ENCODE data around the gene RPL13.

Gene RPL13

GRCh38 chr16:89560378-89561141 lies at the start of gene RPL13 (continued):
- 0 out of 2 replicates have a peak, but pooled peaks have one; percentile 7 for TF ChIP-seq BCL6B (tag by site-specific recombination; IDR thresholded peaks at IDR 0.05)
- TF ChIP-seq, protein P1, sequence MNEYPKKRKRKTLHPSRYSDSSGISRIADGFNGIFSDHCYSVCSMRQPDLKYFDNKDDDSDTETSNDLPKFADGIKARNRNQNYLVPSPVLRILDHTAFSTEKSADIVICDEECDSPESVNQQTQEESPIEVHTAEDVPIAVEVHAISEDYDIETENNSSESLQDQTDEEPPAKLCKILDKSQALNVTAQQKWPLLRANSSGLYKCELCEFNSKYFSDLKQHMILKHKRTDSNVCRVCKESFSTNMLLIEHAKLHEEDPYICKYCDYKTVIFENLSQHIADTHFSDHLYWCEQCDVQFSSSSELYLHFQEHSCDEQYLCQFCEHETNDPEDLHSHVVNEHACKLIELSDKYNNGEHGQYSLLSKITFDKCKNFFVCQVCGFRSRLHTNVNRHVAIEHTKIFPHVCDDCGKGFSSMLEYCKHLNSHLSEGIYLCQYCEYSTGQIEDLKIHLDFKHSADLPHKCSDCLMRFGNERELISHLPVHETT (tag by site-specific recombination; IDR thresholded peaks at IDR 0.05), result peak; percentile 3; the same call in 1 of the 2 replicates
- no peak for TF ChIP-seq ZNF48 (tag by site-specific recombination; IDR thresholded peaks at IDR 0.05)
- peak; percentile 75 for TF ChIP-seq ZBTB20 (tag by site-specific recombination; IDR thresholded peaks at IDR 0.05)
- no peak for TF ChIP-seq ZNF404 (tag by site-specific recombination; IDR thresholded peaks at IDR 0.05)
- 0 out of 2 replicates have a peak, but pooled peaks have one; percentile 32 for TF ChIP-seq ZNF350 (tag by site-specific recombination; IDR thresholded peaks at IDR 0.05)
- peak; percentile 86 for TF ChIP-seq ZNF660 (tag by site-specific recombination; IDR thresholded peaks at IDR 0.05)
- no peak; the same call in 1 of the 2 replicates for TF ChIP-seq ZBTB6 (tag by site-specific recombination; IDR thresholded peaks at IDR 0.05)
- no peak for TF ChIP-seq BCL11A (tag by site-specific recombination; IDR thresholded peaks at IDR 0.05; ENCODE audit: low read depth)
- TF ChIP-seq ZNF426 (tag by site-specific recombination; IDR thresholded peaks at IDR 0.05), result 0 out of 2 replicates have a peak, but pooled peaks have one; percentile 8
- TF ChIP-seq ZNF791 (tag by site-specific recombination; IDR thresholded peaks at IDR 0.05), result 0 out of 2 replicates have a peak, but pooled peaks have one; percentile 3
- no peak for TF ChIP-seq RBAK (tag by site-specific recombination; IDR thresholded peaks at IDR 0.05)
- TF ChIP-seq ZNF248 (tag by site-specific recombination; IDR thresholded peaks at IDR 0.05), result no peak
- TF ChIP-seq ZNF157 (tag by site-specific recombination; IDR thresholded peaks at IDR 0.05), result no peak
- no peak for TF ChIP-seq ZSCAN4 (tag by site-specific recombination; IDR thresholded peaks at IDR 0.05)
- peak; percentile 52 for TF ChIP-seq ZNF121 (tag by site-specific recombination; IDR thresholded peaks at IDR 0.05)
- TF ChIP-seq KLF1 (tag by site-specific recombination; IDR thresholded peaks at IDR 0.05), result 0 out of 2 replicates have a peak, but pooled peaks have one; percentile 8
- no peak for TF ChIP-seq ZNF529 (tag by site-specific recombination; IDR thresholded peaks at IDR 0.05; ENCODE audit: insufficient replicate concordance)
- peak; percentile 78; the same call in 1 of the 2 replicates for TF ChIP-seq ZEB2 (tag by site-specific recombination; IDR thresholded peaks at IDR 0.05)
- no peak for TF ChIP-seq ZNF473 (tag by site-specific recombination; IDR thresholded peaks at IDR 0.05)
- TF ChIP-seq ZNF133 (tag by site-specific recombination; IDR thresholded peaks at IDR 0.05), result no peak
- no peak for TF ChIP-seq ZNF138 (tag by site-specific recombination; IDR thresholded peaks at IDR 0.05; ENCODE audit: borderline replicate concordance)
- TF ChIP-seq ZNF558 (tag by site-specific recombination; IDR thresholded peaks at IDR 0.05), result no peak
- TF ChIP-seq, protein P2, sequence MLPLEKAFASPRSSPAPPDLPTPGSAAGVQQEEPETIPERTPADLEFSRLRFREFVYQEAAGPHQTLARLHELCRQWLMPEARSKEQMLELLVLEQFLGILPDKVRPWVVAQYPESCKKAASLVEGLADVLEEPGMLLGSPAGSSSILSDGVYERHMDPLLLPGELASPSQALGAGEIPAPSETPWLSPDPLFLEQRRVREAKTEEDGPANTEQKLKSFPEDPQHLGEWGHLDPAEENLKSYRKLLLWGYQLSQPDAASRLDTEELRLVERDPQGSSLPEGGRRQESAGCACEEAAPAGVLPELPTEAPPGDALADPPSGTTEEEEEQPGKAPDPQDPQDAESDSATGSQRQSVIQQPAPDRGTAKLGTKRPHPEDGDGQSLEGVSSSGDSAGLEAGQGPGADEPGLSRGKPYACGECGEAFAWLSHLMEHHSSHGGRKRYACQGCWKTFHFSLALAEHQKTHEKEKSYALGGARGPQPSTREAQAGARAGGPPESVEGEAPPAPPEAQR (tag by site-specific recombination; IDR thresholded peaks at IDR 0.05), result no peak
- TF ChIP-seq ZNF132 (tag by site-specific recombination; IDR thresholded peaks at IDR 0.05; ENCODE audit: borderline replicate concordance), result no peak
